ENCODE measurements around the gene PNPLA7. TPM values are rescaled to one million over a fixed set of nuclear protein-coding genes. Genes with fewer than 3 reads are reported as not detected.

PNPLA7 gene
- total RNA-seq, 1 experiment from 2014 or later: 1.8 TPM

DNA sequence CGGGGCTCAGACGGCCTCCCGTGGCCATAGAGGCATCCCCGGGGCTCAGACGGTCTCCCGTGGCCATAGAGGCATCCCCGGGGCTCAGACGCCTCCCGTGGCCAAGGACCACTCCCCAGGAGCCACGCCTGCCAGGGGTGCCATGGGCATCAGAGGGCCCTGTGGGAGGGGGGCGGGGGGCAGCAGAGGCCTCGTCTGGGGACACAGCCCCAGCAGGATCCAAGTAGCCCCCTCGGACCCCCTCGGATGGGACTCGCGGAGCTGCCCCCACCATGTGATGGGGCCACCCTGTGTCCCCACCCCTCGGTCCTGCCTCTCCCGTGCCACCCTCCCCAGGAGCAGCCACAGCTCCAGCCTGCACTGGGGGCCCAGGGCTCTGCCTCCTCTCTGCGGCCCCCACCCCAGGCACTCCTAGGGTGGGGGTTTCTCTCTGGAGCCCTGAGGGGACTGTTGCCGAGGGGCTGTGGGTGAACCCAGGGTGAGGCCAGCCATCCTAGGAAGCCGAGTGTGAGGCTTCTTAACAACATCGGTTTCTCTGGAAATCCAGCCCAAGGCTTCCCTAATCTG lies 111.5 kb downstream of the PNPLA7 start:
- POLR2A ChIA-PET: no interaction called here

GRCh38 chr9:137437691-137438590 lies 112.3 kb downstream of the PNPLA7 start:
- no peaks in the 10 kb centered on the region for H3K9me3 ChIP-seq (ENCODE audit: control insufficient read depth in 1 of 2, insufficient read depth in 1 of 2, low read depth in 1 of 2, low read length in 2 of 2)
- no peaks in the 10 kb centered on the region for H3K36me3 ChIP-seq (ENCODE audit: control insufficient read depth in 1 of 2, insufficient read depth in 2 of 2, low read length in 2 of 2)
- H3K4me2 ChIP-seq (ENCODE audit: low read length): no peak overlapping the region
- no peak overlapping the region for H3K4me3 ChIP-seq (replicated peaks in 1 of 2; ENCODE audit: low read depth in 1 of 2, low read length in 2 of 2)
- H4K20me1 ChIP-seq (ENCODE audit: insufficient read depth): no peaks in the 10 kb centered on the region
- ATAC-seq (no peak), DNase-seq (ENCODE audit: low read depth, low spot score) (no peak)
- ChIA-PET POLR2A (no interaction called here), CTCF (no interaction called here), RAD21 (ENCODE audit: low non-redundant PET in 1 of 2, low total read pairs in 2 of 2, uncharacterized antibody in 2 of 2, unreplicated experiment in 2 of 2) (no interaction called here)
- TF ChIP-seq, protein P1, sequence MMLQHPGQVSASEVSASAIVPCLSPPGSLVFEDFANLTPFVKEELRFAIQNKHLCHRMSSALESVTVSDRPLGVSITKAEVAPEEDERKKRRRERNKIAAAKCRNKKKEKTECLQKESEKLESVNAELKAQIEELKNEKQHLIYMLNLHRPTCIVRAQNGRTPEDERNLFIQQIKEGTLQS (IDR thresholded peaks at IDR 0.05): no peak
- no peak for TF ChIP-seq SP1 (IDR thresholded peaks at IDR 0.05; ENCODE audit: low read depth)
- no peak overlapping the region for H2AFZ ChIP-seq (ENCODE audit: low read depth, low read length, poor library complexity, severe bottlenecking)
- no peak overlapping the region for H3K9ac ChIP-seq (ENCODE audit: low read length)
- H3K9me2 ChIP-seq (ENCODE audit: insufficient read depth): no peaks in the 10 kb centered on the region
- H3K4me1 ChIP-seq (ENCODE audit: control insufficient read depth in 1 of 2, insufficient read depth in 2 of 2, low read length in 2 of 2): peaks cover 28 to 40% of the 10 kb centered on the region in 2 experiments
- no peak overlapping the region for H3K27ac ChIP-seq (ENCODE audit: low read depth, low read length)
- no peaks in the 10 kb centered on the region for H3K27me3 ChIP-seq (ENCODE audit: insufficient read depth, low read length)
- H3K79me2 ChIP-seq (ENCODE audit: insufficient read depth, low read length): no peaks in the 10 kb centered on the region
- BruUV-seq (replicated peaks): no TSS peak
- intact Hi-C loops (cut with micrococcal nuclease): no loop called here

More for the DNA sequence above, 111.5 kb downstream of the PNPLA7 start:
- intact Hi-C loops (cut with micrococcal nuclease): no loop called here
- no peak for ATAC-seq
- Histone ChIP-seq H3K27ac (ENCODE audit: low read depth, low read length) (no peak overlapping the region), H3K27me3 (ENCODE audit: insufficient read depth, low read length) (no peaks in the 10 kb centered on the region), H2AFZ (ENCODE audit: low read depth, low read length, poor library complexity, severe bottlenecking) (no peak overlapping the region), H3K4me2 (ENCODE audit: low read length) (no peak overlapping the region), H4K20me1 (ENCODE audit: insufficient read depth) (no peaks in the 10 kb centered on the region), H3K9ac (ENCODE audit: low read length) (no peak overlapping the region), H3K4me1 (ENCODE audit: control insufficient read depth in 1 of 2, insufficient read depth in 2 of 2, low read length in 2 of 2) (peaks cover 26 to 40% of the 10 kb centered on the region in 2 experiments), H3K9me3 (ENCODE audit: control insufficient read depth in 1 of 2, insufficient read depth in 1 of 2, low read depth in 1 of 2, low read length in 2 of 2) (no peaks in the 10 kb centered on the region), H3K79me2 (ENCODE audit: insufficient read depth, low read length) (no peaks in the 10 kb centered on the region), H3K36me3 (ENCODE audit: control insufficient read depth in 1 of 2, insufficient read depth in 2 of 2, low read length in 2 of 2) (no peaks in the 10 kb centered on the region), H3K9me2 (ENCODE audit: insufficient read depth) (no peaks in the 10 kb centered on the region), H3K4me3 (replicated peaks in 1 of 2; ENCODE audit: low read depth in 1 of 2, low read length in 2 of 2) (no peak overlapping the region)
- ChIA-PET RAD21 (ENCODE audit: low non-redundant PET in 1 of 2, low total read pairs in 2 of 2, uncharacterized antibody in 2 of 2, unreplicated experiment in 2 of 2) (no interaction called here), CTCF (interaction anchor here (0.6 kb wide), 1 partner anchor 202 kb away, joined by 3 read pairs; no protein-coding TSS in a partner anchor)
- DNase-seq (ENCODE audit: low read depth, low spot score): no peak
- TF ChIP-seq EZH2 (IDR thresholded peaks at IDR 0.05): no peak
- no peak for TF ChIP-seq ELF1 (IDR thresholded peaks at IDR 0.05; ENCODE audit: borderline replicate concordance, low read depth)
- TF ChIP-seq ZFX (IDR thresholded peaks at IDR 0.05): no peak
- no peak for TF ChIP-seq ZNF274 (IDR thresholded peaks at IDR 0.05; ENCODE audit: low read depth, low read length)
- TF ChIP-seq SP1 (IDR thresholded peaks at IDR 0.05; ENCODE audit: low read depth): no peak
- TF ChIP-seq SRF (IDR thresholded peaks at IDR 0.05; ENCODE audit: low read depth): no peak
- no peak for TF ChIP-seq CBX3 (IDR thresholded peaks at IDR 0.05; ENCODE audit: low read depth)
- no peak for TF ChIP-seq JUND (IDR thresholded peaks at IDR 0.05)
- no peak for TF ChIP-seq EZH2phosphoT487 (IDR thresholded peaks at IDR 0.05; ENCODE audit: borderline replicate concordance)
- TF ChIP-seq CEBPB (IDR thresholded peaks at IDR 0.05; ENCODE audit: low read depth): no peak
- no peak for TF ChIP-seq EGR1 (IDR thresholded peaks at IDR 0.05; ENCODE audit: low read depth)
- TF ChIP-seq, protein P2, sequence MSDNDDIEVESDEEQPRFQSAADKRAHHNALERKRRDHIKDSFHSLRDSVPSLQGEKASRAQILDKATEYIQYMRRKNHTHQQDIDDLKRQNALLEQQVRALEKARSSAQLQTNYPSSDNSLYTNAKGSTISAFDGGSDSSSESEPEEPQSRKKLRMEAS (IDR thresholded peaks at IDR 0.05): no peak
- no TSS peak for BruUV-seq (replicated peaks)
